ENCODE measurements around the gene SMPX. TPM values are rescaled to one million over a fixed set of nuclear protein-coding genes. Genes with fewer than 3 reads are reported as not detected.

Gene SMPX
- polyA plus RNA-seq, 1 donor (not counting 4 experiments of a cell fraction or from before 2014, with no cell fraction given): not detected

- dilution Hi-C loops (cut with MboI; ENCODE audit: extremely low pct_ligation_motif_present, low sequenced_read_pairs): no loop called here
- Histone ChIP-seq H2AFZ (ENCODE audit: control insufficient read depth, low read length) (no peak overlapping the region), H3K36me3 (ENCODE audit: control insufficient read depth in 2 of 2, extremely low read depth in 1 of 2, insufficient read depth in 2 of 2, low read length in 2 of 2) (no peaks in the 10 kb centered on the region), H3K9me1 (ENCODE audit: control insufficient read depth, extremely low read depth, insufficient read depth, low read length) (no peaks in the 10 kb centered on the region), H3K9ac (ENCODE audit: control insufficient read depth, extremely low read depth, insufficient read depth, low read length) (no peak overlapping the region), H3K4me1 (ENCODE audit: control insufficient read depth, extremely low read depth, insufficient read depth, low read length) (no peaks in the 10 kb centered on the region), H3K27ac (ENCODE audit: control insufficient read depth, insufficient read depth, low read length) (no peak overlapping the region), H3K27me3 (ENCODE audit: control insufficient read depth, extremely low read depth, insufficient read depth, low read length) (no peaks in the 10 kb centered on the region), H3K4me2 (ENCODE audit: control insufficient read depth, extremely low read depth, insufficient read depth, low read depth, low read length) (no peak overlapping the region), H3K4me3 (ENCODE audit: control insufficient read depth in 2 of 3, extremely low read depth in 1 of 3, insufficient read depth in 2 of 3, low read depth in 1 of 3, low read length in 3 of 3) (no peak overlapping the region), H4K20me1 (ENCODE audit: control insufficient read depth, extremely low read depth, insufficient read depth, low read length) (no peaks in the 10 kb centered on the region), H3K9me3 (ENCODE audit: control insufficient read depth, low read depth, low read length) (no peaks in the 10 kb centered on the region), H3K79me2 (ENCODE audit: control insufficient read depth, insufficient read depth, low read length) (no peaks in the 10 kb centered on the region)
- FAIRE-seq: no peak
- DNase-seq (ENCODE audit: low read depth, low spot score): no peak
- no peak for TF ChIP-seq CTCF (optimal IDR thresholded peaks at IDR 0.05 in 1 of 3, IDR thresholded peaks at IDR 0.05 in 1 of 3, conservative IDR thresholded peaks at IDR 0.05 in 1 of 3; ENCODE audit: extremely low read depth in 1 of 3, insufficient read depth in 2 of 3, low read length in 3 of 3)
- no peak for TF ChIP-seq EZH2 (IDR thresholded peaks at IDR 0.05; ENCODE audit: low read length)
Observed at GRCh38 chrX:21738950-21739287, 19.0 kb downstream of the SMPX start.

- no peak for FAIRE-seq
- dilution Hi-C loops (cut with MboI; ENCODE audit: extremely low pct_ligation_motif_present, low sequenced_read_pairs): no loop called here
- H3K9me1 ChIP-seq (ENCODE audit: control insufficient read depth, extremely low read depth, insufficient read depth, low read length): no peaks in the 10 kb centered on the region
Observed at GRCh38 chrX:21738210-21738949, 19.5 kb downstream of the SMPX start.

More at GRCh38 chrX:21738210-21738949, 19.5 kb downstream of the SMPX start:
- Histone ChIP-seq H3K4me1 (ENCODE audit: control insufficient read depth, extremely low read depth, insufficient read depth, low read length) (no peaks in the 10 kb centered on the region), H3K4me2 (ENCODE audit: control insufficient read depth, extremely low read depth, insufficient read depth, low read depth, low read length) (no peak overlapping the region), H3K27ac (ENCODE audit: control insufficient read depth, insufficient read depth, low read length) (no peak overlapping the region), H2AFZ (ENCODE audit: control insufficient read depth, low read length) (no peak overlapping the region), H3K9ac (ENCODE audit: control insufficient read depth, extremely low read depth, insufficient read depth, low read length) (no peak overlapping the region), H3K79me2 (ENCODE audit: control insufficient read depth, insufficient read depth, low read length) (no peaks in the 10 kb centered on the region), H3K36me3 (ENCODE audit: control insufficient read depth in 2 of 2, extremely low read depth in 1 of 2, insufficient read depth in 2 of 2, low read length in 2 of 2) (no peaks in the 10 kb centered on the region), H4K20me1 (ENCODE audit: control insufficient read depth, extremely low read depth, insufficient read depth, low read length) (no peaks in the 10 kb centered on the region), H3K27me3 (ENCODE audit: control insufficient read depth, extremely low read depth, insufficient read depth, low read length) (no peaks in the 10 kb centered on the region), H3K4me3 (ENCODE audit: control insufficient read depth in 2 of 3, extremely low read depth in 1 of 3, insufficient read depth in 2 of 3, low read depth in 1 of 3, low read length in 3 of 3) (no peak overlapping the region), H3K9me3 (ENCODE audit: control insufficient read depth, low read depth, low read length) (no peaks in the 10 kb centered on the region)
- no peak for TF ChIP-seq CTCF (optimal IDR thresholded peaks at IDR 0.05 in 1 of 3, IDR thresholded peaks at IDR 0.05 in 1 of 3, conservative IDR thresholded peaks at IDR 0.05 in 1 of 3; ENCODE audit: extremely low read depth in 1 of 3, insufficient read depth in 2 of 3, low read length in 3 of 3)
- no peak for TF ChIP-seq EZH2 (IDR thresholded peaks at IDR 0.05; ENCODE audit: low read length)
- no peak for DNase-seq (ENCODE audit: low read depth, low spot score)
